ENCODE data around the gene RINL.
A peak's percentile ranks its signal among the peaks of the same experiment; 100 is the strongest.
"Not testable (repeated sequence)": the region's sequence is repeated elsewhere in the genome, so short reads cannot be mapped to it uniquely, and the experiment has no call there.

RINL gene

GRCh38 chr19:38873400-38873799, 4.7 kb downstream of the RINL start:
- not testable (repeated sequence) for DNase-seq

GRCh38 chr19:38870612-38871011, 7.5 kb downstream of the RINL start:
- no peak for DNase-seq

- no peak for DNase-seq
Observed at GRCh38 chr19:38869836-38870607, 8.1 kb downstream of the RINL start.

DNA sequence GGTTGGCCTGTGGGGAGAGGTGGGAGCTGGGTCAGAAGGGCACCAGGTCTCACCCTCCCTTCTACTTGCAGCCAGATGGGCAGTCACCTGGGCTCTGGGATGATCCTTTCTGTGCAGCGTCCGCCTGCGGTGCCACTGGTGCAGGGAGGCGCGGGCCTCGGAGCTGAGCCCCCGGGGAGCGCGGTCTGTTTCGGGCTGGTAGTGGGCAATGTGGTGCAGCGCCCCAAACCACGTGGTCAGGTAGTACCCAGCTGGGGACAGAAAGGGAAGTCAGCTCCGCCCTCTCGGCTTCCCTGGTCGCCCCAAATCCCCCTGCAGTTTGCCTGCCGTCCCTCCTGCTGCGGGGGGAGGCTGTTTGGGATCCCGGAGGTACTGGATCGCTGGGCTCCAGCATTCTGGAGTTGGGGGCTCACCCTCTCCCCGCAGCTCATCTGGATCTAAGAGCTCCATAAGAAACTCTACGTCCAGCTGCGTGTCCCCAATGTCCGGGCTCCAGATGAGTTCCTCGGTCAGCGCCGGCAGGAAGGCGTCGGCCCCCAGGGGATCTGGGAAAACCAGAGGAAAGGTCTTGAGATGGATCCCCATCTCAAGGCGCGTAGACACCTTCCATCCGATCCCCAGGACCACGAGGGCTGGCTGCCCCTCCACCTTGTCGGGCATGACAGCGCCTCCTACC, 8.8 kb downstream of the RINL start:
- DNase-seq, result no peak

- no peak for DNase-seq
Observed at GRCh38 chr19:38868551-38868950, 9.5 kb downstream of the RINL start.

DNA sequence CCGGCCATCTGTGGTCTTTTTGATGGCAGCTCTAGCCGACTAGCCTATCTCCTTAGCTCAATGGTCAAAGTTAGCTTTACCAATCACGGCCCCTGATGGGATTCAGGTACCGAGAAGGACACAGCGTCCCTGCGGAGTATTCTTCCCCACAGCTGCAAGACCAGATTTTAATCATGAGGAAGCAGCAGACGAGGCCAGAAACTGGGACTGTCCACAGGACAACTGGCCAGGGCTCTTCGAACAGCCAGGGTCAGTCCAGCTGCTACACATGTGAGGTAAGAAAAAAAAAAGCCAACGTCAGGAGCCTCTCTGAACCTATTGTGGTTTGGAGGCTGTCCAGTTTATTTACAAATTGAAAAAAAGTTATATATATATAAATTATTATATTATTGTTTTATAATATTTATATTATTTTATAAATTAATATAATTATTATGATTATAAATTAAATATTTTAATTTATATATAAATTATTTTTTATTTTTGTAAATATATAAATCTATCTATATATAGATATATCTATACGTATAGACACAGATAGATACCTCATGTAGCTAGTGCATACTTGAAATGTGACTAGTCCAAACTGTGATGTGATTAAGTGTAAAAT, 10.8 kb downstream of the RINL start:
- no peak for DNase-seq

DNA sequence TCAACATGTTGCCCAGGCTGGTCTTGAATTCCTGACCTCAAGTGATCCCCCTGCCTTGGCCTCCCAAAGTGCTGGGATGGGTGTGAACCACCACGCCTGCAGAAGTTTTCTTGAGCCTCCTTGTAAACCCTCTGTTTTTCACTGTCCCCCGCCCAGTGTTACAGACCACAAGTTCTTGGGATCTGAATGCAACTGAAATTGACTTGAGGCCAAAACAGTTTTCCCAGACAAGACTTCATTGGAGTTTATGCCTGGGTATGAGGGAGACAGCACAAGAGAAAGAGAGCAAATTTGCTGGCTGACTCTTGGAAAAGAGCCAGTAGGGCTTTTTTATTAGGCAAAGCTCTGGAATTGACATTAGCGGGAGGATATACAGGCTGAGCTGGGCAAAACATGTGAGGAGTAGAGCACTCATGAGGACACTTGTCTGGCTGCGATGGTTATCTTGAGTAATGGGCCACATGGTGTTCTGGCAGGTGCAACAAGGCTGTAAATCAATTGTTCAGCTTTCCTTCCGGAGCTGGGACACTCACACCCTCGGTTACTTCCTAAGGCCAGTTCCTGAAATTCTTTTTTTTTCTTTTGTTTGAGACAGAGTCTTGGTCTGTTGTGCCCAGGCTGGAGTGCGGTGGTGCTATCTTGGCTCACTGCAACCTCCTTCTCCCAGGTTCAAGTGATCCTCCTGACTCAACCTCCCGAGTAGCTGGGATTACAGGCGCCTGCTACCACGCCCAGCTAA, 15.6 kb downstream of the RINL start:
- peak; percentile 48 for DNase-seq

GRCh38 chr19:38861368-38861767, 16.7 kb downstream of the RINL start:
- no peak for DNase-seq

GRCh38 chr19:38859631-38860204, 18.4 kb downstream of the RINL start:
- DNase-seq, result not testable (repeated sequence)

DNA sequence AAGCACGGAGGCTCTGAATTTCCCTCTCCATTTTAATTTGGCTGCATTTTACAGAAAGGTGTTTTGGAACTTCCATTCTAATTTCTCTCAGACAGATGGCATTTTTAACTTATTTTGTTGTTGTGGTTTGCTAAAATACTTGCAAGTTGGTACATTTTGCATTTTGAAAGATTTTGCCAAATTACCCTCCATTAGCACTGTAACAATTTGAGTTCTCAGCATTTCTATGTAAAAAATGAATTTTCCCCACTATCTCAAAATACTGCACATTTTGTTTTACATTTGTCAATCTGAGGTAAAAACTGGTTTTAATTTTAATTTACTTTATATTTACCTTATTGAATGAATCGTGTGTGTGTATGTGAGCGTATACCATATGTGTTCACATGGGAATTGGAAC, 21.3 kb downstream of the RINL start:
- no peak for DNase-seq

- not testable (repeated sequence) for DNase-seq
Observed at GRCh38 chr19:38855751-38856150, 22.3 kb downstream of the RINL start.

GRCh38 chr19:38854961-38855360, 23.1 kb downstream of the RINL start:
- DNase-seq, result not testable (repeated sequence)

DNA sequence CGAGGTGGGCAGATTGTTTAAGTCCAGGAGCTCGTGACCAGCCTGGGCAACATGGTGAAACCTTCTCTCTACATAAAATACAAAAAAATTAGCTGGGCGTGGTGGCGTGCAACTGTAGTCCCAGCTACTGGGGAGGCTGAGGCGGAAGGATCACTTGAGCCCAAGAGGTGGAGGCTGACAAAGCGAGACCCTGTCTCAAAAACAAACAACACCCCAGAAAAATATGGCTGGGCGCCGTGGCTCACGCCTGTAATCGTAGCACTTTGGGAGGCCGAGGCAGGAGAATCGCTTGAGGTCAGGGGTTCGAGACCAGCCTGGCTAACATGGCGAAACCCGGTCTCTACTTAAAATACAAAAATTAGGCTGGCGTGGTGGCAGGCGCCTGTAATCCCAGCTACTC, 24.9 kb downstream of the RINL start:
- DNase-seq, result no peak

DNA sequence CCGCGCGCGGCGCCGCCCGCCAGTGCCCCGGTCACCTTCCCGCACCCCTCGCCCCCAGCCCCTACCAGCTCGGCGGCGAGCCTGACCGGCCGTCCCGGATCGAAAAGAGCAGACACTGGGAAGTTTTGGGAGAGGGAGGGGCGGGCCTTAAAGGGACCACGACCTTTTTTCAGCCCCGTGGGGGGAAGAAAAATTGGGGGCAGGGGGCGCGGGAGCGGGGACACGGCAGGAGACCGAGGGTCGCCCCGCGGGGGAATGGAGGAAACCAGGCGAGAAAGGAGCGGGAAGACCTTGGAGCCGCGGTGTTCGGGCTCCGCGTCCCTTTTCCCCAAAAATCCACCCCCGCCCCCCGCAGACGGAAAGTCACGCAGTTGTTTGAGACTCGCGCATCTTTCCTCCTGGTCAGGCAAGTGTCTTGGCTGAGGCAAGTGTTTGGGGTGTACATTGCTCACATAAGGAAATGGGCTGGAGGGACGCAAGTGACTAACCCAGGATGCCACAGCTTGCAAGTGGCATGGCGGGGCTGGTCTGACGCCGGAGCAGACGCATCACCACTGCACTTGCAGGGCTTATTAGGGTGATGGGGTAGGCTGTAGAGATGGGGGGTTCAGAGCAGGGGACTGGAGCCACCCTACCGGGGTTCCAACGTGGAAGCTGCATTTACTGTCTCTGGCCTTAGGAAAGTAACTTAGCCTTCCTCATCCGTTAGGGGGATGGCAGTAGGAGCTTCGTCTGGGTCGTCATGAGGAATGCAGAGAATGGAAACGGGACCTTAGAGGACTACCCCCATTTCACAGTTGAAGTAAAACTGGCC, 25.6 kb downstream of the RINL start:
- DNase-seq, result no peak

DNA sequence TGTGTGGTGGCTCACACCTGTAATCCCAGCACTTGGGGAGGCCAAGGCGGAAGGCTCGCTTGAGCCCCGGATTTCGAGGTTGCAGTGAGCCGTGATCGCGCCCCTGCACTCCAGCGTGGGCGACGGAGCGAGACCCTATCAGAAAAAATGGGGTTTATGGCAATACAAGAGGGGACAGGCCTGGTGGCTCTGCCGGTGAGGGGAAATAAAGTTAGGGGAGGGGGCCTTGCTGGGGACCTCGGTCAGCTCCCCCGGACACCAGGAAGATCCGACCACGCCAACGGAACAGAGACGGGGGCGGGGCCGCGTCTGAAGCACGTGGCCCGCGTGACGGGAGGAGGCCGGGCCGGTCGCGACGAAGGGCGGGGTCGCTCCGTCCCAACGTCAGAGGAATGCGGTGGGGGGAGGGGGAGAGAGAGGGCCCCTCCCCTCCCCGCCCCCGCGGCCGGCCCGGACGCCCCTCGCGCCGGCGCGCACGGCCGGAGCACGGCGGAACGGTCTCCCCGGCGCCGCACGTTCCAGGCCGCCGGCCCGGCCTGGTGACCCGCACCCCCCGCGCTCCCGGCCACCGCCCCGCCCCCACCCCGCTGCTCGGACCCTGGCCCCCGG, 26.3 kb downstream of the RINL start:
- peak; percentile 10 for DNase-seq

GRCh38 chr19:38850976-38851621, 27.0 kb downstream of the RINL start:
- DNase-seq, result no peak

- DNase-seq, result no peak
Observed at GRCh38 chr19:38850436-38850975, 27.6 kb downstream of the RINL start.

- DNase-seq, result peak; percentile 100
Observed at GRCh38 chr19:38849860-38850435, 28.1 kb downstream of the RINL start, which contains the start of gene HNRNPL. HNRNPL (minus strand) TSS chr19:38849986; CDS start chr19:38849966, 20 bp downstream.

GRCh38 chr19:38849147-38849859, 28.8 kb downstream of the RINL start:
- DNase-seq, result peak; percentile 74
